Stimulated activated CD4-positive, alpha-beta T cell treated with anti-CD3 and anti-CD28 coated beads, Interleukin-1b, Interleukin-23, amount 100 ng/mL, for 4 hours (primary cell): ENCODE data around the gene COA5.

Experiments used
- DNase-seq, 2 donors: peaks; one replicate each; pipeline ENCODE4 v3.0.0-alpha.2; 2020; ENCODE audit warnings: low read depth in 2 of 2

The COA5 gene

DNA sequence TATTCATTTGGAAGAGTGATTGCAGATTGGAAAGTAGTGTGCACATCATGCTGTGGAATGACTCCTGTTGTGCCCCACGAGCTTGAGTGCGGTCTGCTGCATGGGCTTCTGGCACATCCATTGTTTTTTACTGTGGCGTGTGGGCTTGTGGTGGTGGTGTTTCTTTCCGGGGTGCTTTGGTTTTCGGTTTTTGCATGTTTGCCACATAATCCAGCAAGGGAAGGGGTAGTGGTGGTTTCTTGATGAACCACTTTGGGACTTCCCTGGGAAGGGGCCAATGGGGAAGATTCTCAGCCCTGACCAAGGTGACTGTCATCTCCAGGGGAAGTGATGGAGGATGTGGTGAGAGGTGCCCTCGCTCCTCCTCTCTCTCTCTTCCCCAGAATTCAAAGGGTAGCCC, 57.0 kb downstream of the COA5 start:
- DNase-seq = no peak

- DNase-seq = no peak
Measured at GRCh38 chr2:98550165-98550564, 58.1 kb downstream of the COA5 start.
